IMR-90 (cell line): ENCODE measurements around the gene CTR9.

Experiments used
- MXI1 ChIP-seq: IDR thresholded peaks from 2 replicates; pipeline ENCODE4 v1.6.1; 2012; ENCODE audit warnings: low read depth, mild to moderate bottlenecking, low read length, moderate library complexity, borderline replicate concordance
- NFE2L2 ChIP-seq: fragments of 150-350 bp; IDR thresholded peaks from 2 replicates; pipeline ENCODE4 v1.6.1; 2016; ENCODE audit warnings: low read depth, mild to moderate bottlenecking, low read length
- POLR2A ChIP-seq: IDR thresholded peaks from 2 replicates; pipeline ENCODE4 v1.6.1; 2012; ENCODE audit warnings: mild to moderate bottlenecking, low read depth, low read length
- TF ChIP-seq, protein P1 (sequence below): conservative IDR thresholded peaks from 2 replicates; pipeline ENCODE4 v1.5.1; 2012; ENCODE audit warnings: mild to moderate bottlenecking, low read depth, low read length, improper control_type of control experiment

DNA sequence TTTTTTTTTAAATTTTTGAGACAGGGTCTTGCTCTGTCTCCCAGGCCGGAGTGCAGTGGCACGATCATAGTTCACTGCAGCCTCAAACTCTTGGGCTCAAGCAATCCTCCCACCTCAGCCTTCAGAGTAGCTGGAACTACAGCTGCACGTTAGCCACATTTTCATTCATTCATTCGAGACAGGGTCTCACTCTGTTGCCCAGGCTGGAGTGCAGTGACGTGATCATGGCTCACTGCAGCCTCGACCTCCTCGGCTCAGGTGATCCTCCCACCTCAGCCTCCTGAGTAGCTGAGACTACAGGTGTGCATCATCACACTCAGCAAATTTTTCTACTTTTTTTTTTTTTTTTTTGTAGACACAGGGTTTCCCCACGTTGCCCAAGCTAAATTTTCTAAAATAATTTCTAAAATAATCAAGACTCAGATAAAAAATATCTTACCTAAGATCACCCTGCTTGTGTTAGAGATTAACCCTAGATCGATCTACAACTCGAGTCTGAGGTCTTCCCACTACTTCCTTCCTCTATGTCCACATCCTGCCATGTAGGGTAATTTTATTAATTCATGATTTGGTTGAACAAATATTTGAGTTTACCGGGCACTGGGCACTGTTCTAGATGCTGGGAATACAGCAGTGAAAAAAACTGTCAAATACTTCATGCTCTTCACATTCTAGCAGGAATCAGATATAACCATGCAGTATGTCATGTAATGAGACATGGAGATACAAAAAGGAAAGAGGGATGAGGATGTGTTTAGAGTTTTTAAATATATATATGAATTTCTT lies 42.6 kb downstream of the CTR9 start:
- no peak for TF ChIP-seq POLR2A
- TF ChIP-seq, protein P1, sequence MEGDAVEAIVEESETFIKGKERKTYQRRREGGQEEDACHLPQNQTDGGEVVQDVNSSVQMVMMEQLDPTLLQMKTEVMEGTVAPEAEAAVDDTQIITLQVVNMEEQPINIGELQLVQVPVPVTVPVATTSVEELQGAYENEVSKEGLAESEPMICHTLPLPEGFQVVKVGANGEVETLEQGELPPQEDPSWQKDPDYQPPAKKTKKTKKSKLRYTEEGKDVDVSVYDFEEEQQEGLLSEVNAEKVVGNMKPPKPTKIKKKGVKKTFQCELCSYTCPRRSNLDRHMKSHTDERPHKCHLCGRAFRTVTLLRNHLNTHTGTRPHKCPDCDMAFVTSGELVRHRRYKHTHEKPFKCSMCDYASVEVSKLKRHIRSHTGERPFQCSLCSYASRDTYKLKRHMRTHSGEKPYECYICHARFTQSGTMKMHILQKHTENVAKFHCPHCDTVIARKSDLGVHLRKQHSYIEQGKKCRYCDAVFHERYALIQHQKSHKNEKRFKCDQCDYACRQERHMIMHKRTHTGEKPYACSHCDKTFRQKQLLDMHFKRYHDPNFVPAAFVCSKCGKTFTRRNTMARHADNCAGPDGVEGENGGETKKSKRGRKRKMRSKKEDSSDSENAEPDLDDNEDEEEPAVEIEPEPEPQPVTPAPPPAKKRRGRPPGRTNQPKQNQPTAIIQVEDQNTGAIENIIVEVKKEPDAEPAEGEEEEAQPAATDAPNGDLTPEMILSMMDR, result no peak
- TF ChIP-seq MXI1, result no peak
- TF ChIP-seq NFE2L2, result no peak
